HG03354 (cell line): Measurements from ENCODE around the gene IGSF21.

Experiments used
- ATAC-seq: cut with Tn5 transposase; IDR thresholded peaks from one replicate; pipeline ENCODE4 v1.9.1; 2021; ENCODE audit warnings: mild to moderate bottlenecking; ENCODE audit not compliant: unreplicated experiment, poor library complexity, severe bottlenecking

The IGSF21 gene

DNA sequence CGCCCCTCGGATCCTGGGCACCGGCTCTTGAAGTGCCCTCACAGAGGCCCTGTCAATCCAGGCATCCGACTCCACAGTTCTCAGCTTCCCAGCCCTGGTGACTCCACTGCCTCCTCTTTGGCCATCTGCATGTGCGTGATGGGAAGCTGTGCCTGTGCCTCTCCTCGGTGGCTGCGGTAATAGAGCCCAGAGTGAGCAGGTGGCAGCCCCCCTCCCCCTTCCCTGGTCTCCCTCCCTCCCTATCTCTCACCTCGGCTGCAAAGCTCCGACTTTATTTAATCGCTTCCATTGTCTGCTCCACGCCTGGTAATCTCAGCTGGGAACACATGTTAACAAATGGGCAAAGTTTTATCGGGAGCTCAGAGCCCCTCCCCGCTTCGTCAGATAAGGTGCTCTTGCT lies 91.9 kb downstream of the IGSF21 start:
- no peak for ATAC-seq

DNA sequence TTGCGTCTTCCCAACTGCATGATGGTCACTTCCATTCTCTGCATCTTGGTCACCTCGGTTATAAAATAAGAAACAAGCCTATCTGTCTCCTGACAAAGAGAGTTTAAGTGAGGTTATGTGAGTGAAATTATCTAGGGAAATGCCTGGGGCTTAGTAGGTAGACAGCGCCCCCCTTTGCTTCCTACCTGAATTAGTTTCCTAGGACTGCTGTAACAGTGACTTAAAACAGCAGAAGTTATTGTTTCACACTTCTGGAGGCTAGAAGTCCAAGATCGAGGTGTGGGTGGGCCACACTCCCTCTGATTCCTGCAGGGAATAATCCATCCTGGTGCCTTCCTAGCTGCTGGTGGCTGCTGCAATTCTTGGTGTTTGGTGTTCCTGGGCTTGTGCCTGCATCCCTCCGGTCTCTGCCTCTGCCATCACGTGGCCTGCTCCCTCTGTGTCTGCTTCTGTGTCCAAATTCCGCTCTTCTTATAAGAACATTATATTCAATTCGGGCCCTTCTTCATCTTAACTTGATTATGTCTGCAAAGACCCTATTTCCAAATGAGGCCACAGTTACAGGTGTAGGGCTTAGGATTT lies 92.6 kb downstream of the IGSF21 start:
- ATAC-seq, result no peak

- no peak for ATAC-seq
These were observed 93.3 kb downstream of the IGSF21 start for GRCh38 chr1:18200918-18201317.

GRCh38 chr1:18201997-18202719 lies 94.6 kb downstream of the IGSF21 start:
- no peak for ATAC-seq

- ATAC-seq, result no peak
These were observed 96.0 kb downstream of the IGSF21 start for GRCh38 chr1:18203645-18204044.

DNA sequence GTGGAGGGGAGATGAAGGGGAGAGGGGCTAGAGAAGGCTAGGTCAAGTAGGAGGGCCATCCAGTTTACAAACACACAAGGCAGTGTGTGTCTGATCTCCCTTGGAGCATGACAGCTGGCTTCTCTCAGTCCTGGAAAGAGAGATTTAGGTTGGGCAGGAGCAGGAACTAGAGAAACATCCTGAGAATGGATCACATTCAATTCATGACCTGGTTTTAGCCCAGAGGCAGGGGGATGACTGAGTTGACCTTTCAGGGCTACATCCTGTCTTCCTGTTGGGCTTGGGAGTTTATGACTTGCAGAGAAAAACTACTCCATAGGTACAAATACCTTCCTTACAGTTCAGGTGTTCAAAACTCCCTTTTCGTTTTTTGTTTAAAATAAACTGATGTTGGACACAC lies 97.0 kb downstream of the IGSF21 start:
- ATAC-seq, result no peak

DNA sequence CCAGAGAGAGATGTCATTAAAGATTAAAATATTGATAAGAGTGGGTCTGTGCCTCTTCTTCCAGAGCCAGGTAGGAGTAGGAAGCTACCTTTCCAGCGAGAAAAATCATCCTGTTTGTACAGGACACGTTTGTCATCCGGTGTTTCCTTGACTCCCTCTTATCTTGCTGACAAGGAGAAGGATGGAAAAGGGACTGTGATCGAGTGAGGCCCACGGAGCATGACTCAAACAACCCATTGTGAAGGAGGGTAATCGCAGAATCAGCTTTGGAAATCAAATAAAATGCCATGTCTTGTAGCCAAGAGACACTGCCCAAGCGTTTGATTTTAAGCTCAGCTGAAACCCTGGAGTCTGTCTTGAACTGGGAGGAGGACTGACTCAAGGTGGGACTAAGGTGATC lies 97.7 kb downstream of the IGSF21 start:
- no peak for ATAC-seq

DNA sequence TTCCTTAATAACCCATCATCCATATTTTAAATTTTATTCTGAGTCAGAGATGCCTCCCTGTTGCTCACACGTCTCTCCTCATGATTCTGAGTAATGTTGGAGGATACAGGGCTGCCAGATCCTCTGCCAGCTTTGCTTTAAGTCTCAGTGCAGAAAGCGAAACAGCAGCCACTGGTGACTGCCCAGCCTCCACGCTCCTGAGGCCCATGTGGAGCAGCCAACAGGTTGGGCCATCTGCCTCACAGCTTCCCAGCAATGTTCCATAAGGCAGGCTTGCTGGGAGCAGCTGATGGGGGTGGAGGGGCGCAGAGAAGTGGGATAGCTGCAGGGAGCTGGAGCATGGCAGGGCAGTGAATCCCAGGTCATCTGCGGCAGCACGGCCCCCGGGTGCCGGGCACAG lies 104.2 kb downstream of the IGSF21 start:
- ATAC-seq, result no peak

GRCh38 chr1:18217398-18218043 lies 109.9 kb downstream of the IGSF21 start:
- ATAC-seq, result no peak

DNA sequence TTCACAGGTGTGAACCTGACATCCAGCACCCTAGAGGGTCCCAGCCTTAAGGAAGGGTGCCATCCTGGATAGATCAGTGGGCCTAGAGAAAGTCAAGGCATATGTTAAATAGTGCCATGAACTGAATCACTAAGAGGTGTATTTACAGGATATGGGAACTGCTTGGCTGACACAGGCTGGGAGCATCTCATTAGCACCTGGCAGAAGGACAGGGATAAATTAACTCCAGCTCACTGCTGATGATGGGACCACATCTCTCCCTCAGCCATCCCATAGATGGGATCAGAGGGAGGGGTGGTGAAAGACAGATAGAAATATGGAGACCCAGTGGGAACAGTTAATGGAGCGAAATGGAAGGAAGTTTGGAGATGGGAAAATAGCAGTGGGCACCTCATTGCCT lies 122.0 kb downstream of the IGSF21 start:
- ATAC-seq, result no peak

DNA sequence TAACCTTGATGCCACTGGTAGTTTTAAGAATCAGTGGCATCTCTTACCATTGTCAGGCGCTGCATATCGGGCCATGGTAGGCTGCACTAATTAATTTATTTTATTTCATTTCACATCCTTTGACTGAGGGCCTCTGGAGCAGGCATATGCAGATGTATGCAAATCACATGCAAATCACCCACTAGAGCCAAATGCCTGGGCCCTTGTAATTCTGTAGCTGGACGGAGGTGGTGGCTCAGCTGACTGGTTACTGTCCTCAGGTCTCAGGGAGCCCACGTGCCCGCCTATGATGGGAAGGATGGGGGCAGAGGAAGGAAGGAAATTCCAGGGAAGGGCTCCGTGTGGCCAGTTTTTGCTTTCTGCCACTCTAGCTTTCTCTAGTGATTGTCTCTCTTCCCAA lies 122.7 kb downstream of the IGSF21 start:
- no peak for ATAC-seq

- no peak for ATAC-seq
These were observed 123.2 kb downstream of the IGSF21 start for GRCh38 chr1:18230840-18231239.

GRCh38 chr1:18232052-18232451 lies 124.5 kb downstream of the IGSF21 start:
- ATAC-seq, result no peak

- no peak for ATAC-seq
These were observed 125.7 kb downstream of the IGSF21 start for GRCh38 chr1:18233176-18233864.

GRCh38 chr1:18234790-18235242 lies 127.2 kb downstream of the IGSF21 start:
- ATAC-seq, result no peak

DNA sequence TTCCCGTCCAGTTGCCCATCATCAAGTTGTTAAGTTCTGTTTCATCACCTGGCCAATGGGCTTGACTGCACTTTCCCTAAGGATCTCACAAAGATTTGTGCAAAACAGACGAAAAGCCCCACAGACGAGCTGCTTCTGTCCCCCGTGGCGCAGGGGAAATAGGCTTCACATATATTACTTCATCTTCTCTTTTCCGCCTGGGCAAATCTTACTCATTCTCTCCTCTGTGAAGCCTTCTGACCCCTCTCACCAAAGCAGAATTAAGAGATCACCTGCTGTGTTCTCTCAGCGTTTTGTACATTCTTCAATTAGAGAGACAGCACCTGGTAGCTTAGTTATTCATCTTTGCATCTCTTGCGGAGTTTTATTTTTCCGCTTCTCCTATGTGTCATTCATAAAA lies 129.8 kb downstream of the IGSF21 start:
- no peak for ATAC-seq

GRCh38 chr1:18238190-18238589 lies 130.6 kb downstream of the IGSF21 start:
- no peak for ATAC-seq

DNA sequence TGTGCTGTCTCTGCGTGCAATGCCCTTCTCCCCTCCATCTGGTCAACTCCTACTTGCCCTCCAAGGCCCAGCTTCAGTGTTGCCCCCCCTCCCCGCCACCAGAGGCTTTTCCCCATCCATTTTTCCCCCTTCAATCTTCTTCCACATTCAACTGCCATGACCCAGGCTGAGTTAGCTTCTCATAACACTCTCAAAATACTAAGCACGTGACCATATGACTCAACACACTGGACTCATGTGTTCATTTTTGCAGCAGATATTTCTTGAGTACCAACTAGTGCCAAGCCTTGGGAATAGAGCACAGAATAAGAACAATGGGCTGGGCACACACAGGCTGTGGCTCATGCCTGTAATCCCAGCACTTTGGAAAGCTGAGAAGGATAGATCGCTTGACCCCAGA lies 132.1 kb downstream of the IGSF21 start:
- no peak for ATAC-seq

DNA sequence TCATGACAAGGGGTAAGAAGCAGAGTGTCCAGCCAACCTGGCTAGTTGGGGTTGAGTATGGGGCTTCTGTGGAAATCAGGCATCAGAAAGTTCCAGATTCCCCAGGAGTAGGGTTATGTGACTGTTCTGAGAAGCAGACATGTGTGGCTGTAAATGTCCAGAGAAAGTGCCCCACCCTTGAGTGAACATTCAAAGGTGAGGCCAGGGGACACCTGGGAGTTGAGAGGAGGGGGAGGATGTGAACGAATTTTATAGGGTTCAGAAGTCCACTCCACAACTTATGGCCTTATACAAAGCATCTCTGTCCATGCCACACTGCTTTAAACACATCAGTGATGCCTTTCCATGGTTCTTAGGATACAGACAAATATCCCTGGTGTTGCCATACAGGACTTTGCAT lies 133.3 kb downstream of the IGSF21 start:
- no peak for ATAC-seq

GRCh38 chr1:18241891-18242290 lies 134.3 kb downstream of the IGSF21 start:
- ATAC-seq, result no peak
